NCI-H82 treated with DMSO at 0.1 percent for 48 hours (cell line): Measurements from ENCODE around the gene JAK1.
"Not testable (repeated sequence)": the region's sequence is repeated elsewhere in the genome, so short reads cannot be mapped to it uniquely, and the experiment has no call there.

ENCODE experiments used
- DNase-seq: peaks from one replicate; lab custom pipeline; 2025; ENCODE audit not compliant: unreplicated experiment; lab: John Stamatoyannopoulos, UW

The JAK1 gene

GRCh38 chr1:64923294-64923718 lies 43.0 kb downstream of the JAK1 start:
- DNase-seq, result no peak

- no peak for DNase-seq
Observed at GRCh38 chr1:64922336-64922735, 44.0 kb downstream of the JAK1 start.

- no peak for DNase-seq
Observed at GRCh38 chr1:64921771-64922170, 44.6 kb downstream of the JAK1 start.

GRCh38 chr1:64920941-64921589 lies 45.3 kb downstream of the JAK1 start:
- DNase-seq, result no peak

DNA sequence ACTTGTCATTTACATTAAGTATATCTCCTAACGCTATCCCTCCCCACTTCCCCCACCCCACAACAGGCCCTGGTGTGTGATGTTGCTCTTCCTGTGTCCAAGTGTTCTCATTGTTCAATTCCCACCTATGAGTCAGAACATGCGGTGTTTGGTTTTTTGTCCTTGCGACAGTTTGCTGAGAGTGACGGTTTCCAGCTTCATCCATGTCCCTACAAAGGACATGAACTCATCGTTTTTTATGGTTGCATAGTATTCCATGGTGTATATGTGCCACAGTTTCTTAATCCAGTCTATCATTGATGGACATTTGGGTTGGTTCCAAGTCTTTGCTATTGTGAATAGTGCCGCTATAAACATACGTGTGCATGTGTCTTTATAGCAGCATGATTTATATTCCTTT lies 47.2 kb downstream of the JAK1 start:
- not testable (repeated sequence) for DNase-seq

DNA sequence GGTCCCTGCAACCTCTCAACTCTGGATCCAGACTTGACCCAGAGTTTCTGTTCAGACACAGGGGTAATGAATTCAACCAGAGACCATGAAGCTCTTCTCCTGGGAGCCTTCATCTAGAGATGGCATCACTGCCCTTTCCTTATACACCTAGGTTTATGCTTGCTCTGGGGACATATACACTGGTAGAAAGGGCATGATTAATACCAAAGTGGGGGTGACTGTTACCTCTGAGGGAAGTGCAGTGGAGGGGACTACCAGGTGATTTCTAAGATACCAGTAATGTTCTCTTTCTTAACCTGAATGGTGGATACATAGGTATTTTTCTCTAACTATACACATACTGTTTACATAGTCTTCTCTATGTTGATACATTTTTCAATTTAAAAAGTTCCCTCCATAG lies 48.4 kb downstream of the JAK1 start:
- DNase-seq, result no peak

- DNase-seq, result no peak
Observed at GRCh38 chr1:64917328-64917861, 49.0 kb downstream of the JAK1 start.

DNA sequence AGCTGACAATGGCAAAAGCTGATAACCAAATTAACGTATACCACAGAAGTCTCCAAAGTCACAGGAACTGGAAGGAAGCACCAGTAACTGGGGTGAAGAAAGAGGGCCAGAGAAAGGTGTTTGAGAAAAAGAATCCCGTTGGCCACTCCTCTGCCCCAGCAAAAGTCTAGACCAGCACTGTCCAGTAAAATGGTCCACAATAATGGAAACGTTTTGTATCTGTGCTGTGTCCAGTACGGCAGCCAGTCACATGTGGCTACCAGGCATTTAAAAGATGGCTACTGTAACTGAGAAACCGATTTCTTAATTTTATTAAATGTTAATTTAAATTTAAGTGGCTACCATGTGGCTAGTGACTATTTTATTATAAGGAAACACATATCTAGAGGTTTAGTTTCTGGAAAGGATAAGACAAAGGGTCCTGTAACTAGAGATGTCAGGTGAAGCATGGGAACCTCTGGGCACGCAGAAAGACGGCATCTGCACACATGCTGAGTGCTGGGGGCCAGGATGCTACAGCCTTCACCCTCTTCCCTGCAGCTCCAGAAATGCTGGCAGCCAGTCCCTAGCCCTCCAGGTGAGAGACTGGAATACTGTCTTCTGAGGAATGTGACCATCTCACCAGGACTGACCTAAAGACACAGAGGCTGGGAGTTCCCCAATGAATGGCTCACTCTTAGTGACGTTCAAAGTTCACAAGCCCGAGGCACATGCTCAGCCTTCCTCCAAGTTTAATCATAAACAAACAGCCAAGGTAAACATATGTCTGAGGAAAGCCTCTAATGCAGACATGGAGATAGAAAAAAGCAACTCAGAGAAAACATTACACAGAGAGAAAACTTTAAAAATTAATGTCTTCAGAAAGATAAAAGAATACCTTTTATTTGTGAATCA lies 50.7 kb downstream of the JAK1 start:
- no peak for DNase-seq

- DNase-seq, result no peak
Observed at GRCh38 chr1:64913361-64914015, 52.9 kb downstream of the JAK1 start.

GRCh38 chr1:64912191-64912590 lies 54.2 kb downstream of the JAK1 start:
- no peak for DNase-seq

DNA sequence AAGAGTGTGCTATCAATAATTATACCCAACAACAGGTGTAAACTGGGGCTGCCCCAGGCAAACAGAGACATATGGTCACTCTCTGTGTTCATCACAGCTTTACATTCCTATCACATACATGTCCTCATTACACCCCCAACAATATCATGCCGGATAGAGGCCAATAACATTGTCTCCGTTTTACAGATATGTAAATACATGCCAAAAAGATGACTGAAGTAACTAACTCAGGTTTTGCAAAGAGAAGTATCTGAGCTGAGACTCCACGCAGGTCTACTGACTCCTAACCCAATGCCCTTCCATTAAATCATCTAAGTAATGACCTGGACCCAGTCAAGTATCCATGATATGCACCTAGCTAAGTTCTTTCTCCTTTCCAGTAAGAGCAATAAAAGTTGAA lies 55.0 kb downstream of the JAK1 start:
- no peak for DNase-seq

DNA sequence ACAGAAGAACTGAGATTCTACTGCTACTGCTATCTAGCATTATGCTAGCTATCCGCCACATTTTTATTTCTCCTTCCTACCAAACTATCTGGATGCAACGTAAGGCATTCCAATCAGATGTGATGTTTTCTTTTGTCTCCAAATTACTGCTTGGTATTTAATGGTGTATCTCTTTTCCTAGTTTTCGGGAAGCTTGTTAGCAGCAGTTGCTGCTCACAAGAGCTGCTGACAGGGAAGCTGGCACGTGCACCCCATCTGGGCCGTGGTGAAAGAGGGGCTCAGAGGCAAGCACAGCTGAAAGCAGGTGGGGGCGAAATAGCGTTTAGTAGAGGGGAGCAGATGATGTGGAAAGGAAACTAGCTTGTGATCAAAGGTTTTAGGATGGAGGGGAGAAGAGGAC lies 57.3 kb downstream of the JAK1 start:
- DNase-seq, result no peak

DNA sequence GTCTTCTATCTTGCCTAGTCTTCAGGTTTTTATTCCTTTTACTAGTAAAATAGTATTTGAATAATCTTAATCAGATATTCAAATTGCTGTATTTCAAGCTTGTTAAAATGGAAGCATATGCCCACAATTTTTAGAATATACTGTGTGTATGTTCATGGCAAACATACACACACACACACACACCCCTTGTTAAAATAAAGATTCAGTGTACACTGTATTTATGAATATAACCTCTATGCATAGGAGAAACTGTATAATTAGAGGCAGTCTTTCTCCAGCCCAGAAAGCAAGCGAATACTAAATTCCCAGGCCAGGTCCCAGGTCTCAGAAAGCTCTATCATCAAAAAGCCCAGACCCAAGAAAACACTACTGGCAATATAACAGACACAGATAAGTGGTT lies 57.8 kb downstream of the JAK1 start:
- DNase-seq, result no peak

GRCh38 chr1:64906447-64906846 lies 59.9 kb downstream of the JAK1 start:
- DNase-seq, result no peak

GRCh38 chr1:64903593-64903992 lies 62.8 kb downstream of the JAK1 start:
- DNase-seq, result no peak

- DNase-seq, result no peak
Observed at GRCh38 chr1:64901663-64902062, 64.7 kb downstream of the JAK1 start.

DNA sequence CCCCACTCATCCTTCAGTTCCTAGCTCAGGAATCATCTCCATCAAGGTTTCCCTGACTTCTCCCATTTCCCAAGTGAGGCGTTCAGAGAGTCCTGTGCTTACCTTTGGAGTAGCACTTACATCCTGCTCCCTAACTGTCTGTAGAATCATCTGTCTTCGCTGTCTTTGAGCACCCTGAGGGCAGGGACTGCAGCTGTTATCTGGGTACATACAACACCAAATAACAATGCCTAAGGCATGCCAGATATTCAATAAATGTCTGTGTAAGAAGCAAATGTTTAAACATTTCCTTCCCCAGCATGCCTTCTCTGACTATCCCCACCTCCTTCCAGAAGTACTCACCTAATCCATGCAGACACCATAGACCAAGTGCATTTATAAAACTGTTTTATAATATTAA lies 65.4 kb downstream of the JAK1 start:
- no peak for DNase-seq

GRCh38 chr1:64898107-64898861 lies 68.1 kb downstream of the JAK1 start:
- no peak for DNase-seq

- DNase-seq, result no peak
Observed at GRCh38 chr1:64896551-64896950, 69.8 kb downstream of the JAK1 start.

GRCh38 chr1:64895500-64895899 lies 70.8 kb downstream of the JAK1 start:
- no peak for DNase-seq
